Tongue (tissue), 2 donors: ENCODE data around the gene PEX14. TPM values are rescaled to one million over a fixed set of nuclear protein-coding genes. Genes with fewer than 3 reads are reported as not detected.
A peak's percentile ranks its signal among the peaks of the same experiment; 100 is the strongest.

Experiments used
- DNase-seq: peaks from one replicate; pipeline ENCODE4 v3.0.0-alpha.2; 2015
- total RNA-seq: library from RNA; depleted of rRNA; stranded (reverse); fragments of >200 nt; gene quantifications from one replicate; pipeline ENCODE4 v1.2.3, GENCODE V29; 2014

The PEX14 gene
- total RNA-seq, 1 donor from 2014 or later = 18.0 TPM

DNA sequence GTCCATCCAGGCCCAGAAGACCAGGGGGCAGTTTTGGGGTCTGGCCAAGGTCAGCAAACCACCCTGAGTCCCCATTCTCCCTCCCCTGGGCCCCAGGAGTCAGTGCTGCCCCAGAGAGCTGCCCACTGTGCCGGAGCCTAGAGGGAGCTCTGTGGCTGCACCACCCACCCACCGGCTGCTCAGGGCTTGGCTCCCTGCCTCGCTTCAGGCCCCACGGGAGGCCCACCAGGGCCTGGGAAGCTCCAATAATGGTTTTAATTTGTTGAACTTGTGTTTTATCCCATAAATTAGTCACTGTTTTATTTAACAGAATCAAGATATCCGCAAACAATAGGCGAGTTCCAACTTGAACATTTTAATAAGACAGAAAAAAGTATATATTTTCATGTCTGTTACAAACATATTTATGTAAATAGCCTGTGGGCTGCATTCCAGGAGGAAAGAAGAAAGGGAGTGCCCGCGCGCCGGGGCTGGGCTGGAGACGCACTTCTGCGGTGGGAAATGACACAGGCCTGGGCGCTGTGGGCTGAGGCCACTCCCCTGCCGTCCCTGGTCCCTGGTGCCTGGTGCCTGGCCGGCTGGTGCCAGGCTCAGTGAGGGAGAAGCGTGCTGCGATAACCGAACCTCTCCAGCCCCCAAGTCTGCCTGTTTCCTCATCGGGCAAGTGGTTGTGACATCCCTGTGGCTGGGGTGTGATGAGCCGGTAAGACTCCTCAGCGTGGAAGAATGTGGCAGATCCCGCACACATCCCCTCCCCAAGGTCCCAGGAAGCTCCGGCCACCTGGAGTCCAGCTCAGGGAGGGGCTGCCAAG is 160.5 kb downstream of the PEX14 start:
- peak; percentile 62 for DNase-seq

GRCh38 chr1:10635992-10636391 is 161.2 kb downstream of the PEX14 start:
- no peak for DNase-seq

- DNase-seq = no peak
These were observed 162.7 kb downstream of the PEX14 start for GRCh38 chr1:10637400-10637799.

GRCh38 chr1:10637834-10638558 is 163.2 kb downstream of the PEX14 start:
- DNase-seq = no peak

DNA sequence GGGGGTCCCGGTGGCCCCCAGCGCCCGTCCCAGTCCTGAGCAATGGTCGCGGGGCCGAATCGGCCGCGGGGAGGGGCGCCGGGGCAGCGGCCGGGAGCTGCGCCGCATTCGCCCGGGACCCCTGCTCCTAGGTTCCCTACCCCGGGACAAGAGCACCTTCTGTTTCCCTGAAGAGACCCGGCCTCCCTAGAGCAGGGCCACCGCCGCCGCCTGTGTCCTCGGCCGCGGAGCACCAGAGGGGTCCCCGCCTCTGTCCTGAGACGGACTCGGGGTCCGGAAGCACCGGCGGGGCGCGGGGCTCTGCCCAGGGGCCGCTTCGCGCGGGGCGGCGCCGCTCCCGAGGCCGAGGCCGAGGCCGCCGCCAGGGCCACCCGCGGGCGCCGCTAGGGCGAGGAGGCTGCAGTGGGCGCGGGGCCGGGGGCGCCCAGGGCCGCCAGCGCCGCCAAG is 163.8 kb downstream of the PEX14 start:
- DNase-seq = no peak

DNA sequence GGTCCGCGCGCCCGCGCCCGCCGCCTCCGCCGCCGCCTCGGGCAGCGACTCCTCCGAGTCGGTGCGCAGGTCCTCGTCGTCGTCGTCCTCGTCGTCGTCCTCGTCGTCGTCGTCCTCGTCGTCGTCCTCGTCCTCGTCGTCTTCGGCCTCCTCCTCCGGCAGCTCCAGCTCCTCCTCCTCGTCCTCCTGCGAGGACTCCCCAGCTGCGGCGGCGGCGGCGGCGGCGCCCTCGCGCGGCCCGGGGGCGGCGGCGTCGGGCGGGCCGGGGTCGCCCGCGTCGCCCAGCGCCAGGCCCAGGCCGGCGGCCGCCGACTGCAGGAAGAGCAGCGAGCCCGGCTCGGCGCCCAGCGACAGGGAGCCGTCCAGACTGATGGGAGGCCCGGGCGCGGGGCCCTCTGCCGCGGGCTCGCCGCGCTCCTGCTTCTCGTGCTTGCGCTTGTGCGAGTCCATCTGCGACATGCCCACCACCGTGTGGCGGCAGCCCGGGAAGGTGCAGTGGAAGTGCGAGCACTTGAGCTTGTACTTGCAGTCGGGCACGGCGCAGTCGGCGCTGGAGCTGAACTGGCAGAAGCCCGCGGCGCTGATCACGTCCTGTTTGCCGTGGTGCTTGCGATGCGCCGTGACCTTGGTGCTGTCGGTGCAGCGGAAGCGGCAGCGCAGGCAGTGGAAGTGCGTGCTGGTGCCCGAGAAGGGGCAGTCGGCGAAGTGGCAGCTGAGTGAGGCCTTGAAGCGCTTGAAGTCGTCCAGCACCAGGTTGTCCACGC is 164.4 kb downstream of the PEX14 start:
- DNase-seq = peak; percentile 23

DNA sequence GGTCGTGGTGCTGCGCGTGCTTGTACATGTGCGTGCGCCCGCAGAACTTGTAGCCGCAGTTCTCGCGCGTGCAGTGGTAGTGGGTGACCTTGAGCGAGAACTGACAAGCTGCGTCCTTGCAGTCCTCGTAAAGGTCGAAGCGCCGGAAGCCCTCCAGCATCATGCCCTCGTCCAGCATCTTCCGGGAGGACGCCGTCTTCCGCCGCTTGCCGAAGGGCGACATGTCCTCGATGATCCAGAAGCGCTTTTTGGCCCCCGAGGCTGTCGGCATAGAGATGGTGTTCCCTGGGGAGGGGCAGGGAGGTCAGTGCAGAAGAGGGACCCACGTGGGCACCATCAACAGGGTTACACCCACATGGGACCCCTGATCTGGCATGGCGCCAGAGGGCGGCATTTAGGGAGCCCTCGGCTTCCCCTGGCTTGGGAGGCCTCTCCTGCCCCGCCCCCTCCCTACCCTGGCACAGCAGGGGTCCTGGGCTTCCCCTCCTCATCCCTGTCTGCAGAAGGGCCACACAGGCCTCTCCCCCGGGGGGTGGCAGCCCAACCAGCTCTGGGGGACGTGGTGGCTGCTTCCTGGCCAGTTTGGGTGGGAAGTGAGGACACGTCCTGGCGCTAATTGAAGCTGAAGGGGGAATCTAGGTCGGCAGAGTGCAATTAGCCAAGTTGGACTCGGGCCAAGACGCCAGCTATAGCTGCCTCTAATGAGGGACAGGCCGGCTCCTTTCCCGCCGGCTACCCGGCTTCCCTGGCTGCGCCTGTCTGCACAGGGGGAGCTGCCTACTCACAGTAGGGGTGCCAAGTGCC is 165.2 kb downstream of the PEX14 start:
- peak; percentile 63 for DNase-seq

DNA sequence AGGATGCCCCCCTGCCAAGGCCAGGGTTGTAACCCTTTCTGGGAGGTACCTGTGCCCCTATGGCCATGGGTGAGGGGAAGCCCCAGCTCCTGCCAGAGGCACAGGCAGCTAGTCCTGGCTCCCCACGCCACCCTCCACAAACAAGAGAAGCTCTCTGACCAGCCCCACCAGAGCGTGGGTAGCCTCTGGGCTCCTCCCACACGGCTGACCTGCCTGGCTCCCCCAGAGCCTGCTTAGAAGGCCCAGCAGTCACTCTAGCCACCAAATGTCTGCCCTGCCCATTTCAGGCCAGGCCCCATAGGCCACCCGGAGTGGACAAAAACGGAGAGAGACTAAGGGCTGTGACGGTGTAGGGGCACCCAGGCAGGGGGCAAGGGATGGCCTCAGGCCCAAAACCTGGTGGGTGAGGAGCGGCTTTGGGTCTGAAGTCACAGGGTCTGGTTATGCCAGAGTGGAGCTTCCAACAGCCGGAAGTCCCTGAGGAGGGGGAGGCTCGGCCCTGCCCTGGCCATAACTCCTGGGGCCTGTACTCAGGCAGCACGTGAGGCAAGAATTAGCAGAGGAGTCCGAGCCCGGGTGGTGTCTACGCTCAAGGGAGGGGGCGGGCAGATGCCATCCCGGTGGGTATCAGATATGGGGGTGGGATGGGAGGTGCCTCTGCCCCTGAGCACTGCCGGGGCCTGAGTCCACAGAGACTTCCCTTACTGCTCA is 166.2 kb downstream of the PEX14 start:
- no peak for DNase-seq

DNA sequence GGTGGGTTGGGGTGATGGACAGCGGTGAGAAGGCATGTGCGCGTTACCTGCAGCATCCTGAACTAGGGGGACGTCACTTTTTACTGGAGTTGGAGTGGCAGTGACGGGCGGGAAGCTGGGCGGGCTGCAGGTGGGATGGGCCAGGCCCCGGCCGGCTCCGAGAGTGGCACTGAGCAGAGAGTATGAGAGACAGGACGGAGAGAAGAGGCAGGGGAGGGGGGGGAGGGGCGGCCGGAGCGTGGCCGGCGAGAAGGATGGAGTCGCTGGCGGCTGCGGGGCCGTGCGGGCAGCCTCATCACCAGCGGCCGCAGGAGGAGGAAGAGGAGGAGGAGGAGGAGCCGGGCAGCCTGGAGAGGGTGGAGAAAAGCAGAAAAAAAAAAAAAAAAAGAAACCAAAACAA is 167.2 kb downstream of the PEX14 start:
- DNase-seq = no peak

DNA sequence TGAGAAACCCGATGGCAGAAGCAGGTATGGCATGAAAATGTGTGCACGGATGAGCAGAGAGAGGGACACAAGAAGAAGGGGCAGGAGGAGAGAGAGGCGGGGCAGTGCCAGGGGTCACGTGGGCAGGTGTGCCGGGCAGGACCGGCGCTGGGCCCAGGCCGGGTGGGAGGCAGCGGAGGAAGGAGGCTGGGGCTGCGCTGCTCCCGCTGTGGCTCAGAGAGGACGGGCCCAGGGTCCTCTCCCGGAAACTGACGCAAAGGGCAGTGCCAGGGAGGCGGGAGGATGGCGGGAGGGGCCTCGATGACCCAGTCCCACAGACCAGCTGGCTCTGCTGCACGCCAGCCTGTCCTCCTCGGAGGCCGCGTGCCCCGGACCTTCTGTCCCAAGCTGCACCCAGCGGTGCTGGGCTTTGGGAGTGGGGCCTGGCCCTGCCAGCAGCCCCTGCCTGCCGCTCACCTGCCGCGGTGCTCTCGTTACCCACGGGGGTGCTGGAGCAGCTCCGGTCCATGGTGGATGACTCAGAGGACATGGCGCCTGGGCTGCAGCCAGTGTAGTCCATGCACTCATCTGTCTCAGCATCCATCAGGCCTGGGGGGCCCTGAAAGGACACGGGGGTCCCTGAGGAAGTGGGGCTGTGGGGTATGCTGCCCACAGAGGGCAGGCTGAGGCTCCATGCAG is 167.8 kb downstream of the PEX14 start:
- DNase-seq = no peak

GRCh38 chr1:10643607-10644306 is 169.0 kb downstream of the PEX14 start:
- DNase-seq = no peak

DNA sequence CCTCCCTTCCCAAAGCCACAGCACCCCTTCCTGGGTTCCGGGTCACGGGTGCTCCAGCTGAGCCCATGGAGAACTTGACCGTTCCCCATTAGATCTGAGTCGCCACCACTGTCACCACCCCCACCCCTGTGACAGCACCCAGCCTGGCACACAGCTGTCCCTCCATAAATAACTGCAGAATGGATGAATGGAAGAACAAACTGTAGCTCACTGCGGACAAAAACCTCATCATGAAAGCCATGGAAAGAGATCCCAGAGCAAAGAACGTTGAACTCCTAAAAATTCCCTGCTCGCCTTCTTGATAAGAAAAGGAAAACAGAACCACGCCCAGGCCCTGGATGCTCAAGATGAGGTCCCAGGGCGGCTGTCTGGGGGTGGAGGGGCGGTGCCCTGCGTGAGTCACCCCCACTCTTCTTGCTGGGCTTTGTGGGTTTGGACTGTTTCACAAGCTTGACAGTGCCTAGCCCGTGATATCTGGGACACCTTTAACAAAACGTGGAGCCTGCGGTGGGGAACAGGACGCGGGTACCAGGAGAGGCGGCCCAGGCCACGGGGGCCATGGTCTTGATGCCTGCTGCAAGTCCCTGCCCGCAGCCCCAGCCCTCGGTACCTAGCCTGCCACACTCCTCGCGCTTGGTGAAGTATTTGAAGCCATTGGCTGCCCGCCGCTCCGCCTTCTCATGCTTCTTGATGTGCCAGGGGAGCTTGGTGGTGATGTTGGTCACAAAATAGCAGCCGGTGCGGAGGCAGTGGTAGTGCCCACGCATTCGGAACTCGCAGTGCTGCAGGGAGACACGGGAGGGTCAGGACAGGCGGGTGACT is 169.8 kb downstream of the PEX14 start:
- DNase-seq = no peak

DNA sequence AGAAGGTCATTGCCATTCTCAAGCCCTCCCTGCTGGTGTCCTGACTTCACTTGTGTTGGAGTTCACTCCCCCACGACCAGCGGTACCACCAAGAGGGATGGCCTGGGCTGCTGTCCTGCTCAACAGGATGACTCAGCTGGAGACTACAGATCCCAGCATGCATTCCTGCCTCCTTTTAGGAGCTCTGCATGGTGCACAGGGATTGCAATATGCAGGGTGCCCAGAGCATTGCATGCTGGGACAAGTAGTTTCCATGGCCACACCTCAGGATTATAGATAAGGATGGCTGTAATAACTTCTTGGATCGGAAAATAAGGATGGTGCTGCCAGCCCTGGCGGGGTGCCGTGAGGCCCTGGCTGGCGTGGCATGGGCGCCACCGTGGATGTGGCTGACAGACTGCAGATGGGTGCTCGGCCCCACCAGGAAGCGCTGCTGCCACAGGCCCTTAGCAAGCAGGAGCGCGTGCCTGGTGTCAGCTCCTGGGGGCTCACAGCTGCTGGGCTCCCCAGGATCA is 171.7 kb downstream of the PEX14 start:
- DNase-seq = no peak

GRCh38 chr1:10647414-10648170 is 172.8 kb downstream of the PEX14 start:
- no peak for DNase-seq

DNA sequence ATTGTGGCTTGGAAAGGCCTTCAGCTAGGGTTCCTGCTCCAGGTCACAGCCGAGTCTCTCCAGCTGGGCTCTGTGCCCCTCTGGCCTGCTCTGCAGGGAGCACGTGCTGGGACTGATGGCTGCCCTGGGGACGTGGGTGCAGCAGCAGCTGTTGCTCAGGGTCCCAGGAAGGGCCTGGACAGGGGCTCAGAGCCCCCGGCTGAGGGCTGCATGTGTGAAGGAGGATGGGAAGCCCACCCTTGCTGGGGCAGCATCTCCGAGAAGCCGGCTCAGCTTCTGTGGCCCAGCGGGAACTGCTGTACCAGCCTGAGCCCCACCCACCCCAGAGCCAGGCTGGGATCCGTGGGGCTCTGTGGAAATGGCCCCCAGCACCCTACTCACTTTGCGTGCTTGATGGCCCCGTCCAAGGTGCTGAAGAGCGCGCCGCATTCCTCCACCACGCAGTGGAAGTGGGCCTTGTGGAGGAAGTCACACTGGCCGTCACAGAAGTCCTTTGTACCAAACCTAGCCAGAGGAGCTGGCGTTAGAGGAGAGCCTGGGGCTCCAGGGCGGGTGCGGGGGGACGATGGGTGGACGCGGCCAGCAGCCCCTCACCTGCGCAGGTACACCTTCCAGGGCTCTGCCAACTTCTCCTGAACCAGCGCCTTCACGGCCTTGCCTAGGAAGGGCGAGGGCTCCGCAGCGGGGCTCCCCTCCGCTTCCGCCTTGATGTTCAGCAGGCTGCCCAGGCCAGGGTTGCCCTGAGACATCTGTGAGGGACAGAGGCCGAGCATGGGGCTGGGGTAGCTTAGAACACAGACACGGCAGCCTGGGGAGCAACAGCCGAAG is 174.2 kb downstream of the PEX14 start:
- DNase-seq = no peak

- DNase-seq = peak; percentile 31
These were observed 174.9 kb downstream of the PEX14 start for GRCh38 chr1:10649517-10650201.
